HG03280 (cell line): Measurements from ENCODE around the gene RELL2.

Source experiments
- ATAC-seq: cut with Tn5 transposase; IDR thresholded peaks from one replicate; pipeline ENCODE4 v1.9.1; 2021; ENCODE audit warnings: mild to moderate bottlenecking, moderate library complexity; ENCODE audit not compliant: unreplicated experiment

Gene RELL2

DNA sequence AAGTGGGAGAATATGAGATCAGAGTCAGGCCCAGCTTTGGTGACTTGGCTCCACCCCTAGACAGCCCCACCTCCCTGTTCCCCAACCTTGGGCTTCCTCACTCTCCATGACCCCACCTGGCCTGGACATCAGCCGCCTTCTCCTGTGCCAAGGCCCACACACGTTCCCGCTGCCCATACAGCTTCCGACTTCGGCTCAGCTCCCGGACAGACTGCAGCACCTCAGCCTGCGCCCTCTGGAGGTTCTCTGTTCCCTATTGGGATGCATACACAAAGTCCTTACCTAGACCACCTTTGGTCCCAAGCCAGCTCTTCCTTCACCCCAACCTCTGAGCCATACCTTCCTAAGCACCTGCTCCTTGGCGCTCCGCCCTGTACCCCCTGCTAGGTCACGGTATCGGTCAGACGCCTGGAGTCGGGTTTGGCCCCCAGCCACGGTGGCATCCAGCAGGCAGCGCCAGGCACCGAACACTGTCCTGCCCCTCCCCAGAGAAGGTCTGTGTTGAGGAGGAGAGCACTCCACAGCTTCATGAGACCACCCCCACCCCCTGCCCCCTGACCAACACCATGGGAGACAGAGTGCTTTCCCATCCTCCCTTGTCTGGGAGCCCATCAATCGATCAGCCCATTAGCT, 12.4 kb downstream of the RELL2 start:
- no peak for ATAC-seq

GRCh38 chr5:141649972-141650371, 13.2 kb downstream of the RELL2 start:
- no peak for ATAC-seq

DNA sequence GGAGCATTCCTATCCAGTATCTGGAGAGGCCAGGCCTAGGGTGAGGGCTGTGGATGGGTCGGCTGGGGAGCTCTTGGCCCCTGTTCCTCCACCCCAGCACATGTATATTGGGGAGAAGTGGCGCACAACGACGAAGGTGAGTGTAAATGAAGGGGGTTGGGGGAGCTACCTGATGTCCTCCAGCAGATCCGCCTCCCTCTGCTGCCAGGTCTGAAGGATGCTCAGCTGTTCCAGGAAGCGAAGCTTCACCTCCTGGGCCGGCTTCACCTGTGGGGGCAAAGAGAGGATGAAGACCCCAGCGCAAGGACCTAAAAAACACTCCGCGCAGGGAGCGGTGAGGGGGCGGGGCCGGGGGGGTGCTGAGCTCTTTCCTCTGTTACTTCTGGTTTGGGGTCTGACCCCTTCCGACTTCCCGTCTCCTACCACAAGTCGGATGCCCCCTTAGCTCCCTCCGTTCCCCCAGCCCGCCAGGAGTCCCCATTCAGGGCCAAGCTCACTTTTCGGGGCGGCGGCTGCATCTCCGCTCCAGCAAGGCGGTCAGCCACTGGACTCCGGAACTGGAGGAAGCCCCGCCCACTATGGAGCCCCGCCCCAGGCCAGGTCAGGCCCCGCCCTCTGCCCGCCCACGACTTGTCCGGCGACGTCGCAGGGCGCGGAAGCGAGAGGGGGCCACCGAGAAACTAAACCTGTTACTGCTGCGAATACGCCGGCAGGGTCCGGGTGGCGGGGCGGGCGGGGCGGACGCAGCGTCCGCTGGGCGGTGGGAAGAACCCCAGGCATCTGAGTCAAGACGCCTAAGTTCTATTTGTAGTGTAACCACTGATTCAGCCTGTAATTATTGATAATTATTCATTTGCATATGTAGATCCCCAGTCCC, 14.3 kb downstream of the RELL2 start, which contains the start of gene FCHSD1:
Gene FCHSD1, minus strand, starts transcription at position 568 of the 877 bp plus-strand sequence. Its CDS starts 50 bp downstream, at position 518.
- ATAC-seq, result peak; percentile 96

GRCh38 chr5:141651728-141652105, 14.9 kb downstream of the RELL2 start:
- ATAC-seq, result no peak

- ATAC-seq, result no peak
These were observed 17.5 kb downstream of the RELL2 start for GRCh38 chr5:141654298-141654697.

GRCh38 chr5:141655020-141655419, 18.2 kb downstream of the RELL2 start:
- ATAC-seq, result no peak

DNA sequence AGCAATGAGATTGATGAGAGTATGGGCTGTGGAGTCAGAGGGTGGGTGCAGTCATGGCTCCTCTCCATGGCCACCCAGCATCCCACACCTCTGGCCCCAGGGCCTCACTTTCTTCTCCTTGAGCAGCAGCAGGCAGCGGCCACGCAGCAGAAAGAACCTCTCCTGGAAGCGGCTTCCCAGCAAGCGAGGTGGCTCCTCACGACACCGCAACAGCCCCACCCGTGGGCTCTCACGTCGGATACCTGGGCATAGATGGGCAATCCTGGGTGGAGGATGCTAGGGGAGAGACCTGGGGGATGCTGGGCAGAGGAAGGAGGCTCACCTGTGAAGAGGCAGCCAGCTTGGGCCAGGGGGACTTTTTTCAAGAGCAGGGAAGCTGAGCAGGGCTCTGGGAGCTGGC, 19.6 kb downstream of the RELL2 start:
- ATAC-seq, result no peak

DNA sequence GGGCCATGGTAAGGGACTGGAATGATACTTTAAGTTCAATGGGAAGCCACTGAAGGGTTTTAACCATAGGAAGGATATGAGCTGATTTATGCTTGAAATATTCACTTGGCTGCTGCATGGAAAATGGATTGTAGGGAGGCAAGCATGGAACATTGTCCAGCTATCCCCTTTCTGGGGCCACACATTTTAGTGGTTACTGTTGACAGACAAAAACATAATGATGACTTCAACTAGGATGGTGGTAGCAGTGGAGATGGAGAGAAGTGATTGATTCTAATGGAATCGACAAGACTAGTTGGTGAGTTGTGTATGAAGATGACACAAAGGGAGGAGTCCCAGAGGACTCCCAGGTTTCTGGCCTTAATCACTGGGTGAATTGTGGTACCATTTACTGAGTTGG, 20.6 kb downstream of the RELL2 start:
- ATAC-seq, result no peak

GRCh38 chr5:141657937-141658545, 21.2 kb downstream of the RELL2 start:
- ATAC-seq, result peak; percentile 64

DNA sequence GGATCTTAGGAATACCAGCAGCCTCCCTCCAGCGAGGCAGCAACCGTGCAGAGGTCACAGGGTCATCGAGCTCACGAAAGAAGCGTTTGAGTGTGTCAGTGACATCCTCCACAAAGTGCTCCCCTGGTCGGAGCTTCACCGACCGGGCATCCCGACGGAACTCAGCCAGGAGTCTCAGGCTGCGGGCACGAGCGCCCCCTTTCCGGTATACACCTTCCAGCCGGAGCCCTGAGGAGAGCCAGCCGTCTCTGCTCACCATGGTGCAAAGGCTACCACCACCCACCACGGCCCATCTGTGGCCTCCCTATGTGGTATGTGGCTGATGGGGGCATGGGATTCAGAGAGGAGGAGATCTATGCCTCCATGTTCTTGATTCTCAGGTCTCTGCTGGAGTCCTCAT, 25.2 kb downstream of the RELL2 start:
- ATAC-seq, result no peak

GRCh38 chr5:141663506-141663905, 26.7 kb downstream of the RELL2 start:
- no peak for ATAC-seq

- ATAC-seq, result peak; percentile 83
These were observed 28.1 kb downstream of the RELL2 start for GRCh38 chr5:141664733-141665461.

GRCh38 chr5:141665995-141666940, 29.5 kb downstream of the RELL2 start:
- no peak for ATAC-seq

DNA sequence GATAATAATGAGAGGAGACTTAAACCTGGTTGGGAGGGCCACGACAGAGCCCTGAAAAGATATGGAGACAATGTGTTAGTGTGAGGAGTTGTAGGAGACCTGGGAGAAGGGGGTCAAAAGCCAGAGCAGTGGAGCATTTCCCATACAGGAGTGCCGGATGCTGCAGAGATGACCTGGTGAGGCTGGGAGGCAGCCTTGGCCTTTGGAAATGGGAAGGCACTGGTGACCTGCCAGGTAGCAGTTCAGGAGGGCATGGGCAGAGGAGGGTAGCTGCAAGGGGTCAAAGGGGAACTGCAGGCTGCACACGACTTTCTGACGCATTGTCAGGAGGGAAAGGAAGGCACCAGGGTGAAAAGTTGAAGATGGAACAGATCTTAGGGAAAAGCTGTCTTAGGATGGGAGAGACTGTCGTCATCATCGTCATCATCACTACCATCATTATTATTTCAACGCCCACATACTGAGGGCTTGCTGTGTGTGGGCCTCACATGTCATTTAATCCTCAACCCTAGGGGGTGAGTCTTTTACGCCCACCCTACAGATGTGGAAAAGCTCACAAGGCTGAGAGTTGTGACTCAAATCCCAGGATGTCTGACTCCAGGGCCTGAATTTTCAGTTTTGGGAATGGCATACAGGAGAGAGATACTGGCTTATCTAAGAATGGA, 31.9 kb downstream of the RELL2 start:
- ATAC-seq, result no peak

GRCh38 chr5:141669520-141669919, 32.7 kb downstream of the RELL2 start:
- ATAC-seq, result no peak

GRCh38 chr5:141672071-141672840, 35.5 kb downstream of the RELL2 start:
- ATAC-seq, result no peak

GRCh38 chr5:141672841-141673813, 36.3 kb downstream of the RELL2 start:
- ATAC-seq, result no peak

- ATAC-seq, result no peak
These were observed 38.0 kb downstream of the RELL2 start for GRCh38 chr5:141674747-141675146.
